Pancreas (tissue), 10 donors: ENCODE data around the gene ZBTB42. TPM values are rescaled to one million over a fixed set of nuclear protein-coding genes. Genes with fewer than 3 reads are reported as not detected.

Experiments
- ATAC-seq, 4 donors: fragments of 200-7000 bp; cut with Tn5 transposase; one replicate each; pipeline versions ENCODE4 v1.8.0 to v1.9.1; 2020; ENCODE audit warnings: mild to moderate bottlenecking in 4 of 4, moderate library complexity in 4 of 4
- DNase-seq, 6 donors: peaks; one replicate each; pipeline ENCODE4 v3.0.0-alpha.2; 2020
- FAIRE-seq: peaks from 2 replicates; lab custom pipeline; 2012; peaks lifted over from hg19 to GRCh38; lab: Jason Lieb, UNC
- H3K27ac ChIP-seq, 4 donors: fragments of 200-600 bp; sonication (generic); 1 replicate in 3 of 4; 2 replicates in 1 of 4; pipeline versions ENCODE4 v1.5.0 to v1.8.0; 2020
- H3K27me3 ChIP-seq, 4 donors: fragments of 200-600 bp; one replicate each; pipeline ENCODE4 v1.8.0; 2021
- H3K36me3 ChIP-seq, 3 donors: fragments of 200-600 bp; sonication (generic) in 1 of 3; one replicate each; pipeline versions ENCODE4 v1.5.0 to v1.8.0; 2020 to 2021
- H3K4me1 ChIP-seq, 3 donors: fragments of 200-600 bp; one replicate each; pipeline ENCODE4 v1.8.0; 2021
- H3K4me3 ChIP-seq, 4 donors: fragments of 200-600 bp; sonication (generic) in 2 of 4; one replicate each; pipeline versions ENCODE4 v1.5.0 to v1.8.0; 2020 to 2021
- H3K9me3 ChIP-seq, 4 donors: fragments of 200-600 bp; one replicate each; pipeline ENCODE4 v1.8.0; 2021
- CTCF ChIP-seq, 4 donors: fragments of 200-600 bp; sonication (generic) in 3 of 4; IDR thresholded peaks; one replicate each; pipeline versions ENCODE4 v1.5.0 to v1.8.0; 2021; ENCODE audit warnings: antibody characterized with exemption in 4 of 4
- WGBS, 2 donors: extraction: QIAGEN DNeasy Blood & Tissue Kit; methylation state at CpG; one replicate each; pipeline ENCODE4 v1.1.7; 2013; 5-methylcytosine and 5-hydroxymethylcytosine counted together
- intact Hi-C, 3 donors: fragments of 100-400 bp; cut with DNase I; formaldehyde crosslinking; loops; one replicate each; pipeline versions ENCODE4 v1.11.1 to v1.14.2; 2022
- polyA plus RNA-seq, 2 donors: library from polyadenylated mRNA; stranded (reverse); fragments of 200-250 nt; gene quantifications; one replicate each; pipeline ENCODE4 v1.2.3, GENCODE V29; 2013
- total RNA-seq, 6 donors: library from RNA; stranded (reverse); fragmentation: NEBNext Ultra II Directional in 4 of 6; extraction: Animal tissue kit (Norgen Biotek cat#: 25700) in 4 of 6; gene quantifications; one replicate each; pipeline versions ENCODE4 v1.2.1 to v1.2.4, GENCODE V29; 2021 to 2023
- donor health status: healthy with polysubstance abuse.
- donor health status: DM: no; HTN: no; CAD: no; lungs with moderate emphysema.
- donor health status: DM: no; HTN: no; CAD: no.
- donor health status: control.
- donor health status: control.
- donor health status: Bipolar disorder and iron deficiency.
- donor health status: DM: yes; HTN: yes; CAD: no.
- donor health status: DM: no; HTN: no; CAD: no.
- donor health status: DM: no; HTN: no; CAD: no.
- donor health status: DM: yes; HTN: yes; CAD: no.

ZBTB42 gene
- total and polyA plus RNA-seq, 8 donors, result 4.1 to 10.8 (median 8.3) TPM

- H3K27me3 ChIP-seq, result no peaks in the 10 kb centered on the region
- H3K4me3 ChIP-seq, result no peak overlapping the region
- DNase-seq (peak in 2 of 6 donors; percentile 49 to 64), FAIRE-seq (no peak), ATAC-seq (peak in 1 of 4 donors; percentile 4)
- WGBS, 2 donors, result 86 to 87% methylated on average over 27 to 31 of the region's 31 CpGs
- intact Hi-C loops, result no loop called here
- H3K9me3 ChIP-seq, result no peaks in the 10 kb centered on the region
- peaks cover 20 to 27% (median 26%) of the 10 kb centered on the region in 3 donors for H3K4me1 ChIP-seq
- H3K36me3 ChIP-seq, result peaks cover 0 to 5% (median 0%) of the 10 kb centered on the region in 3 donors
- no peak overlapping the region for H3K27ac ChIP-seq
- no peak for TF ChIP-seq CTCF (IDR thresholded peaks at IDR 0.05)
Measured at GRCh38 chr14:104789752-104790743, 10.9 kb upstream of the ZBTB42 start.

GRCh38 chr14:104791425-104791824, 9.5 kb upstream of the ZBTB42 start:
- H3K9me3 ChIP-seq, result no peaks in the 10 kb centered on the region
- DNase-seq (no peak), ATAC-seq (no peak), FAIRE-seq (no peak)
- 91 to 100% methylated on average over 8 to 9 of the region's 9 CpGs for WGBS, 2 donors
- no peaks in the 10 kb centered on the region for H3K27me3 ChIP-seq
- H3K4me3 ChIP-seq, result no peak overlapping the region
- peaks cover 24 to 33% (median 26%) of the 10 kb centered on the region in 3 donors for H3K4me1 ChIP-seq
- intact Hi-C loops, result no loop called here
- H3K36me3 ChIP-seq, result peaks cover 0 to 5% (median 0%) of the 10 kb centered on the region in 3 donors
- no peak for TF ChIP-seq CTCF (IDR thresholded peaks at IDR 0.05)
- peak overlapping the region in 2 of 4 donors; percentile 22 to 67 for H3K27ac ChIP-seq

GRCh38 chr14:104792101-104792884, 8.6 kb upstream of the ZBTB42 start:
- Histone ChIP-seq H3K27me3 (no peaks in the 10 kb centered on the region), H3K4me1 (peaks cover 24 to 33% (median 26%) of the 10 kb centered on the region in 3 donors), H3K9me3 (no peaks in the 10 kb centered on the region), H3K36me3 (peaks cover 0 to 5% (median 0%) of the 10 kb centered on the region in 3 donors), H3K27ac (peak overlapping the region in 3 of 4 donors; percentile 22 to 67 (median 38)), H3K4me3 (no peak overlapping the region)
- TF ChIP-seq CTCF (IDR thresholded peaks at IDR 0.05), result no peak
- WGBS, 2 donors, result 42 to 54% methylated on average over 21 to 25 of the region's 25 CpGs
- ATAC-seq (peak; percentile 65 to 76 (median 66)), DNase-seq (peak; percentile 78 to 94 (median 86)), FAIRE-seq (no peak)
- intact Hi-C loops, result no loop called here

GRCh38 chr14:104792945-104793702, 7.8 kb upstream of the ZBTB42 start:
- Histone ChIP-seq H3K4me3 (peak overlapping the region in 1 of 4 donors; percentile 73), H3K27ac (peak overlapping the region in 2 of 4 donors; percentile 22 to 67), H3K9me3 (no peaks in the 10 kb centered on the region), H3K36me3 (peaks cover 0 to 5% (median 0%) of the 10 kb centered on the region in 3 donors), H3K27me3 (no peaks in the 10 kb centered on the region), H3K4me1 (peaks cover 24 to 33% (median 26%) of the 10 kb centered on the region in 3 donors)
- DNase-seq (peak in 1 of 6 donors; percentile 22), FAIRE-seq (no peak), ATAC-seq (no peak)
- intact Hi-C loops, result no loop called here
- TF ChIP-seq CTCF (IDR thresholded peaks at IDR 0.05), result no peak
- 72 to 74% methylated on average over 16 of the region's 16 CpGs for WGBS, 2 donors
